ENCODE data around the gene PAFAH2.

PAFAH2 gene

DNA sequence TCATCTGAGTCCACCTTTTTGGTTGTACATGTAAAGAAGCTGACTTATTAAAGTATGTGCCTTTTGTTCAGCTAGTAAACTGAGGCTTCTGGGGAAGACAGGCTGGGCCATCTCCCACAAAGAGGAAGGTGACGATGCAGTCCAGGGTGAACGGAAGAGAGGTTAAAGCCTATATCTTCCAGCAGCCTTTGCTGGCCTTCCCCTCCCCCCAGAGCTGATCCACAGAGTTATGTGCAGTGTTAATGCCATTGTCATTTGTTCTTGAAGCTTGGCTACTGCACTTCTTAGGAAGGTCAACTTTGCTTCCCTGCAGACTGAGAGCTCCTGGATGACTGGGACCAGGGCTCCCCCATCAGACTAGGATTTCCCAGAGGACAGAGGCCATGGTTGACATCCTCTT lies 45.9 kb upstream of the PAFAH2 start:
- no peak overlapping the region for H3K27ac ChIP-seq
- TF ChIP-seq ZFX (IDR thresholded peaks at IDR 0.05; ENCODE audit: borderline replicate concordance) (no peak), CTCF (IDR thresholded peaks at IDR 0.05) (no peak)

GRCh38 chr1:26041978-26042377 lies 44.1 kb upstream of the PAFAH2 start:
- TF ChIP-seq CTCF (IDR thresholded peaks at IDR 0.05) (no peak), ZFX (IDR thresholded peaks at IDR 0.05; ENCODE audit: borderline replicate concordance) (no peak)
- no peak overlapping the region for H3K27ac ChIP-seq

DNA sequence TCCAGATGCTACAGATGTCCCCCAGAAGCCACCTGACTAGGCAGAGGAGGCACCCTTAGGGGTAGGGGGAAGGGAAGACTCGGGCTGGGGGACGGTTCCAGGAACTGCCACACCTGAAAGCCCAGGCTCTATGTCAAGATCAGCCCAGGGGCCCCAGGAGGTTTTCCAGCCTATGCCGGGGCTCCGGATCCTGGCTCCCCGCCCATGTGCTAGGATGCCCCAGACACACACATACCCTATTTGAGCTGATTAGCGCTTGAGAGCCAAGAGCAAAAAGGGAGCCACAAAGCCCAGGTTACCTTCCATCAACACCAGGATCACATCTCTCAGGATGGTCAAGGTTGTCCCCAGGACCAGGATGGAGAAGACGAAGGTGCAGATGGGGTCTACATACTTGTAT lies 43.5 kb upstream of the PAFAH2 start:
- no peak overlapping the region for H3K27ac ChIP-seq
- TF ChIP-seq CTCF (IDR thresholded peaks at IDR 0.05) (no peak), ZFX (IDR thresholded peaks at IDR 0.05; ENCODE audit: borderline replicate concordance) (no peak)

- TF ChIP-seq ZFX (IDR thresholded peaks at IDR 0.05; ENCODE audit: borderline replicate concordance) (no peak), CTCF (IDR thresholded peaks at IDR 0.05) (no peak)
- no peak overlapping the region for H3K27ac ChIP-seq
These were observed 41.0 kb upstream of the PAFAH2 start for GRCh38 chr1:26038904-26039303.

DNA sequence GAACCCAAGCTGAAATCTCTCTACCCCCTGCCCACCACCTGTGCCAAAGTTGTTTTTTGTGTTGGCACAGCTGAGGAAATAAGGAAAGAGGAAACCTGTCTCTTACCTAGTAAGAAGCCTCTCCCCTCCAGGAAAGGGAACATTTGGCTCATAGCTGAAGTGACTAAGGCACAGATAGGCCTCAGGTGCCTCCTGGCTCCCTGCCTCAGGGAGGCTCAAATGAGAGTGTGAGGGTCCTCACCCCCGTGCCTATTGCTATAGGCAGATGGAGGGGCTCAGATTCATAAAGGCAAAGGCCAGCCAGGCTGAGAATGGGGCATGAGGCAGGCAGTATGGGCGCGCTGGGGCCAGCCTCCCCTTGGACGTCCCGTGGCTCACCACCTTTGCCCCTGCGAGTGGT lies 40.6 kb upstream of the PAFAH2 start:
- TF ChIP-seq ZFX (IDR thresholded peaks at IDR 0.05; ENCODE audit: borderline replicate concordance), result no peak
- no peak for TF ChIP-seq CTCF (IDR thresholded peaks at IDR 0.05)
- no peak overlapping the region for H3K27ac ChIP-seq

DNA sequence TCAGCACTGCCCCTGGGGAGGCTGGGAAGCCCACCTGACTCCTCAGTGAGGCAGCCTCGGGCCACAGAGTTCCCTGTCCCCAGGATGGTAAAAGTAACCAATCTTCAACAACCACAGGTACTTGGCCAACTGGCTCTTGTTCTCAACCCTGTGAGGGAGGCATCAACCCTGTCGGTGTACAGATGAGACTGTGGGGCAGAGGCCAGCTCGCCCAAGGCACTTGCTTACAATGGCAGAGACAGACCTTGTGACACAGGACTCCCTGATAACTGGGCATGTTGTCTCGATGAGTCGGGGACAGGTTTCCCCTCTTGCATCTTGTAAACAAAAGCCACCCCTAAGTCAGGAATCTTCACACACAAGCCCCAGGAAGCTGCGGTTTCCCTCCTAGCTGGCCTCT lies 40.0 kb upstream of the PAFAH2 start:
- no peak overlapping the region for H3K27ac ChIP-seq
- TF ChIP-seq CTCF (IDR thresholded peaks at IDR 0.05) (no peak), ZFX (IDR thresholded peaks at IDR 0.05; ENCODE audit: borderline replicate concordance) (no peak)

DNA sequence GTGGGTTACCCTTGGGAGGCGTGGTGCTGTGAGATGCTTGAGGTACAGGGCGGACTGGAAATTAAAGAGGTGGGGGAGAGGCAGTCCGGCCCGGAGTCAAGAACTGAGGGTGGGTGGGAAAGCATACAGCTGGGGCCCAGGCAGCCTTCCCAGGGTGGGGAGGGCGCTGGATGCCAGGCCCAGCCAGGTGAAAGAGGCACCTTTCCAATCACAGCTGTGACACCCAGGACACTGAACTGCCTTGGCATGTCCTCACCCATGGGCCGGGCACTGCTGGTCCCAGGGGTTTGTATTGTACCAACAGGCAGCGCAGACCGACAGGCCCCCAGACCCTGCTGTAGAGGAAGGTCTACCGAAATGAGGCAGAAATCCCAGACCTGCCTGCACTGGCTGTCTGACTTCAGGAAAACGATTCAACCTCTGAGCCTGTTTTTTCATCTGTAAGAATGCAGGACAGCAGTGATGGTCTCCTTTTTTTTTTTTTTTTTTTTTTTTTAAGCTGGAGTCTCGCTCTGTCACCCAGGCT lies 39.0 kb upstream of the PAFAH2 start:
- TF ChIP-seq CTCF (IDR thresholded peaks at IDR 0.05) (no peak), ZFX (IDR thresholded peaks at IDR 0.05; ENCODE audit: borderline replicate concordance) (no peak)
- no peak overlapping the region for H3K27ac ChIP-seq

All from 22Rv1 (cell line).